ENCODE data around the gene MFF. TPM values are rescaled to one million over a fixed set of nuclear protein-coding genes. Genes with fewer than 3 reads are reported as not detected.

The MFF gene
- total RNA-seq, 1 donor from 2014 or later, result 53.0 TPM

- DNase-seq, result no peak
- Histone ChIP-seq H3K36me3 (peaks cover 50% of the 10 kb centered on the region), H3K27ac (no peak overlapping the region), H3K4me1 (no peaks in the 10 kb centered on the region), H3K4me3 (no peak overlapping the region), H3K27me3 (ENCODE audit: low read depth) (no peaks in the 10 kb centered on the region), H3K9me3 (no peaks in the 10 kb centered on the region)
- intact Hi-C loops (cut with DNase I), result no loop called here
- no peak for TF ChIP-seq CTCF (IDR thresholded peaks at IDR 0.05)
- no peak for ATAC-seq
These were observed 19.2 kb downstream of the MFF start for GRCh38 chr2:227344231-227344630.

GRCh38 chr2:227347117-227347516 is 22.1 kb downstream of the MFF start:
- ATAC-seq (no peak), DNase-seq (no peak)
- TF ChIP-seq CTCF (IDR thresholded peaks at IDR 0.05), result no peak
- no peak overlapping the region for H3K27ac ChIP-seq
- H3K9me3 ChIP-seq, result no peaks in the 10 kb centered on the region
- H3K36me3 ChIP-seq, result peaks cover 32% of the 10 kb centered on the region
- no peak overlapping the region for H3K4me3 ChIP-seq
- no peaks in the 10 kb centered on the region for H3K27me3 ChIP-seq (ENCODE audit: low read depth)
- intact Hi-C loops (cut with DNase I), result no loop called here
- H3K4me1 ChIP-seq, result no peaks in the 10 kb centered on the region

- H3K27me3 ChIP-seq (ENCODE audit: low read depth), result no peaks in the 10 kb centered on the region
- H3K4me3 ChIP-seq, result no peak overlapping the region
- H3K36me3 ChIP-seq, result peaks cover 28% of the 10 kb centered on the region
- intact Hi-C loops (cut with DNase I), result no loop called here
- DNase-seq, result no peak
- no peak for ATAC-seq
- H3K9me3 ChIP-seq, result no peaks in the 10 kb centered on the region
- no peak for TF ChIP-seq CTCF (IDR thresholded peaks at IDR 0.05)
- H3K4me1 ChIP-seq, result no peaks in the 10 kb centered on the region
- H3K27ac ChIP-seq, result no peak overlapping the region
These were observed 23.3 kb downstream of the MFF start for GRCh38 chr2:227348324-227348723.

- H3K4me1 ChIP-seq, result no peaks in the 10 kb centered on the region
- peaks cover 37% of the 10 kb centered on the region for H3K36me3 ChIP-seq
- no peak for TF ChIP-seq CTCF (IDR thresholded peaks at IDR 0.05)
- intact Hi-C loops (cut with DNase I), result no loop called here
- ATAC-seq, result no peak
- no peak for DNase-seq
- no peak overlapping the region for H3K27ac ChIP-seq
- no peak overlapping the region for H3K4me3 ChIP-seq
- H3K9me3 ChIP-seq, result no peaks in the 10 kb centered on the region
- no peaks in the 10 kb centered on the region for H3K27me3 ChIP-seq (ENCODE audit: low read depth)
These were observed 25.1 kb downstream of the MFF start for GRCh38 chr2:227349989-227350612.

- H3K4me3 ChIP-seq, result no peak overlapping the region
- DNase-seq (no peak), ATAC-seq (no peak)
- no peak for TF ChIP-seq CTCF (IDR thresholded peaks at IDR 0.05)
- intact Hi-C loops (cut with DNase I), result no loop called here
- H3K9me3 ChIP-seq, result no peaks in the 10 kb centered on the region
- H3K27ac ChIP-seq, result no peak overlapping the region
- peaks cover 50% of the 10 kb centered on the region for H3K36me3 ChIP-seq
- H3K27me3 ChIP-seq (ENCODE audit: low read depth), result no peaks in the 10 kb centered on the region
- no peaks in the 10 kb centered on the region for H3K4me1 ChIP-seq
These were observed 26.6 kb downstream of the MFF start for GRCh38 chr2:227351639-227352038.
